IPS-15b (cell line): ENCODE data around the gene MPPE1.
"Not testable (repeated sequence)": the region's sequence is repeated elsewhere in the genome, so short reads cannot be mapped to it uniquely, and the experiment has no call there.

Experiments used
- H3K27me3 ChIP-seq: one replicate; pipeline ENCODE4 v1.6.1; 2013; ENCODE audit warnings: low read length; ENCODE audit not compliant: control insufficient read depth, insufficient read depth
- H3K36me3 ChIP-seq: one replicate; pipeline ENCODE4 v1.6.1; 2013; ENCODE audit warnings: low read length; ENCODE audit not compliant: control insufficient read depth, insufficient read depth
- H3K4me1 ChIP-seq: one replicate; pipeline ENCODE4 v1.6.1; 2013; ENCODE audit warnings: mild to moderate bottlenecking, low read length; ENCODE audit not compliant: control insufficient read depth, insufficient read depth
- H3K4me3 ChIP-seq: one replicate; pipeline ENCODE4 v1.5.1; 2013; ENCODE audit warnings: low read depth, low read length
- H3K9ac ChIP-seq: one replicate; pipeline ENCODE4 v1.6.1; 2013; ENCODE audit warnings: low read depth, mild to moderate bottlenecking, low read length
- H3K9me3 ChIP-seq: one replicate; pipeline ENCODE4 v1.6.1; 2013; ENCODE audit warnings: mild to moderate bottlenecking, low read length; ENCODE audit not compliant: control insufficient read depth, insufficient read depth

Gene MPPE1

GRCh38 chr18:11946756-11947155, 38.6 kb upstream of the MPPE1 start:
- H3K27me3 ChIP-seq, result no peaks in the 10 kb centered on the region
- peak overlapping the region; percentile 68 for H3K4me3 ChIP-seq
- no peaks in the 10 kb centered on the region for H3K36me3 ChIP-seq
- H3K4me1 ChIP-seq, result peaks cover 13% of the 10 kb centered on the region
- no peaks in the 10 kb centered on the region for H3K9me3 ChIP-seq
- no peak overlapping the region for H3K9ac ChIP-seq

GRCh38 chr18:11945834-11946659, 37.9 kb upstream of the MPPE1 start:
- H3K9ac ChIP-seq, H3K27me3 ChIP-seq, H3K4me1 ChIP-seq, H3K9me3 ChIP-seq, H3K4me3 ChIP-seq, H3K36me3 ChIP-seq: not testable (repeated sequence)

- no peaks in the 10 kb centered on the region for H3K36me3 ChIP-seq
- H3K27me3 ChIP-seq, result no peaks in the 10 kb centered on the region
- H3K9ac ChIP-seq, result no peak overlapping the region
- H3K4me1 ChIP-seq, result peaks cover 9% of the 10 kb centered on the region
- H3K9me3 ChIP-seq, result no peaks in the 10 kb centered on the region
- H3K4me3 ChIP-seq, result no peak overlapping the region
These were observed 36.7 kb upstream of the MPPE1 start for GRCh38 chr18:11944786-11945185.

- Histone ChIP-seq H3K4me1 (peaks cover 9% of the 10 kb centered on the region), H3K9ac (no peak overlapping the region), H3K27me3 (no peaks in the 10 kb centered on the region), H3K9me3 (no peaks in the 10 kb centered on the region), H3K4me3 (no peak overlapping the region), H3K36me3 (no peaks in the 10 kb centered on the region)
These were observed 36.1 kb upstream of the MPPE1 start for GRCh38 chr18:11944252-11944651.

- peaks cover 6% of the 10 kb centered on the region for H3K4me1 ChIP-seq
- no peak overlapping the region for H3K4me3 ChIP-seq
- no peaks in the 10 kb centered on the region for H3K27me3 ChIP-seq
- no peak overlapping the region for H3K9ac ChIP-seq
- H3K9me3 ChIP-seq, result no peaks in the 10 kb centered on the region
- H3K36me3 ChIP-seq, result no peaks in the 10 kb centered on the region
These were observed 35.4 kb upstream of the MPPE1 start for GRCh38 chr18:11943551-11943950.

GRCh38 chr18:11940956-11941355, 32.8 kb upstream of the MPPE1 start:
- Histone ChIP-seq H3K9ac (no peak overlapping the region), H3K4me3 (no peak overlapping the region), H3K4me1 (peaks cover 4% of the 10 kb centered on the region), H3K27me3 (no peaks in the 10 kb centered on the region), H3K9me3 (no peaks in the 10 kb centered on the region), H3K36me3 (no peaks in the 10 kb centered on the region)

- H3K4me1 ChIP-seq, result peaks cover 4% of the 10 kb centered on the region
- no peak overlapping the region for H3K4me3 ChIP-seq
- no peak overlapping the region for H3K9ac ChIP-seq
- H3K27me3 ChIP-seq, result no peaks in the 10 kb centered on the region
- no peaks in the 10 kb centered on the region for H3K9me3 ChIP-seq
- H3K36me3 ChIP-seq, result no peaks in the 10 kb centered on the region
These were observed 29.9 kb upstream of the MPPE1 start for GRCh38 chr18:11937874-11938478.

- no peaks in the 10 kb centered on the region for H3K27me3 ChIP-seq
- H3K9ac ChIP-seq, result no peak overlapping the region
- no peaks in the 10 kb centered on the region for H3K4me1 ChIP-seq
These were observed 24.3 kb upstream of the MPPE1 start for GRCh38 chr18:11932393-11932792.

GRCh38 chr18:11927497-11927896, 19.4 kb upstream of the MPPE1 start:
- H3K4me3 ChIP-seq, result no peak overlapping the region
- no peaks in the 10 kb centered on the region for H3K36me3 ChIP-seq
- no peaks in the 10 kb centered on the region for H3K4me1 ChIP-seq
- no peaks in the 10 kb centered on the region for H3K27me3 ChIP-seq
- H3K9me3 ChIP-seq, result no peaks in the 10 kb centered on the region
- H3K9ac ChIP-seq, result no peak overlapping the region

More at GRCh38 chr18:11932393-11932792, 24.3 kb upstream of the MPPE1 start:
- Histone ChIP-seq H3K4me3 (no peak overlapping the region), H3K9me3 (no peaks in the 10 kb centered on the region), H3K36me3 (no peaks in the 10 kb centered on the region)

- Histone ChIP-seq H3K4me1 (no peaks in the 10 kb centered on the region), H3K36me3 (no peaks in the 10 kb centered on the region), H3K4me3 (no peak overlapping the region), H3K27me3 (no peaks in the 10 kb centered on the region), H3K9ac (no peak overlapping the region), H3K9me3 (no peaks in the 10 kb centered on the region)
These were observed 17.8 kb upstream of the MPPE1 start for GRCh38 chr18:11925800-11926481.

GRCh38 chr18:11923450-11923849, 15.3 kb upstream of the MPPE1 start:
- Histone ChIP-seq H3K27me3 (no peaks in the 10 kb centered on the region), H3K36me3 (no peaks in the 10 kb centered on the region), H3K4me1 (no peaks in the 10 kb centered on the region), H3K9me3 (no peaks in the 10 kb centered on the region), H3K9ac (no peak overlapping the region), H3K4me3 (no peak overlapping the region)

GRCh38 chr18:11919522-11919921, 11.4 kb upstream of the MPPE1 start:
- H3K9me3 ChIP-seq, H3K27me3 ChIP-seq: not testable (repeated sequence)

More at GRCh38 chr18:11919522-11919921, 11.4 kb upstream of the MPPE1 start:
- not testable (repeated sequence) for H3K36me3 ChIP-seq, H3K4me1 ChIP-seq, H3K9ac ChIP-seq, H3K4me3 ChIP-seq
